NT2/D1 (cell line): ENCODE data around the gene AP1G2.
"Not testable (repeated sequence)": the region's sequence is repeated elsewhere in the genome, so short reads cannot be mapped to it uniquely, and the experiment has no call there.

Experiments
- DNase-seq: peaks from one replicate; pipeline ENCODE4 v3.0.0-alpha.2; 2011; ENCODE audit warnings: low read depth, low spot score
- H3K27me3 ChIP-seq: 2 replicates; pipeline ENCODE4 v1.6.0; 2011; ENCODE audit warnings: mild to moderate bottlenecking; ENCODE audit not compliant: insufficient read length, insufficient read depth
- H3K36me3 ChIP-seq: 2 replicates; pipeline ENCODE4 v1.6.1; 2011; ENCODE audit warnings: mild to moderate bottlenecking, low read length, mixed read lengths; ENCODE audit not compliant: insufficient read depth, insufficient read length
- H3K4me1 ChIP-seq: 2 replicates; pipeline ENCODE4 v1.5.1; 2011; ENCODE audit not compliant: insufficient read depth, insufficient read length
- H3K4me3 ChIP-seq: 2 replicates; pipeline ENCODE4 v1.5.1; 2011; ENCODE audit warnings: low read depth; ENCODE audit not compliant: insufficient read length
- H3K9ac ChIP-seq: 2 replicates; pipeline ENCODE4 v1.6.0; 2011; ENCODE audit warnings: low read depth; ENCODE audit not compliant: insufficient read length
- H3K9me3 ChIP-seq: 2 replicates; pipeline ENCODE4 v1.5.1; 2011; ENCODE audit warnings: mild to moderate bottlenecking, low read length; ENCODE audit not compliant: insufficient read depth
- SUZ12 ChIP-seq: IDR thresholded peaks from 2 replicates; pipeline ENCODE4 v1.6.1; 2011; ENCODE audit not compliant: insufficient read length, insufficient read depth; ENCODE audit errors: extremely low read depth
- YY1 ChIP-seq: IDR thresholded peaks from 2 replicates; pipeline ENCODE4 v1.6.1; 2011; ENCODE audit not compliant: insufficient read length, insufficient read depth
- ZNF274 ChIP-seq: IDR thresholded peaks from 2 replicates; pipeline ENCODE4 v1.6.1; 2011; ENCODE audit warnings: mild to moderate bottlenecking, low read depth, low read length

The AP1G2 gene

GRCh38 chr14:23610815-23611289 lies 43.3 kb upstream of the AP1G2 start:
- H3K4me1 ChIP-seq = no peaks in the 10 kb centered on the region
- peaks cover 8% of the 10 kb centered on the region; the same call in 1 of the 2 replicates for H3K9me3 ChIP-seq
- TF ChIP-seq YY1 (no peak), SUZ12 (no peak), ZNF274 (no peak)
- no peak for DNase-seq
- no peak overlapping the region for H3K4me3 ChIP-seq
- no peaks in the 10 kb centered on the region for H3K36me3 ChIP-seq
- no peak overlapping the region for H3K9ac ChIP-seq
- no peaks in the 10 kb centered on the region for H3K27me3 ChIP-seq

GRCh38 chr14:23610090-23610814 lies 42.7 kb upstream of the AP1G2 start:
- TF ChIP-seq ZNF274 (no peak), YY1 (no peak), SUZ12 (no peak)

DNA sequence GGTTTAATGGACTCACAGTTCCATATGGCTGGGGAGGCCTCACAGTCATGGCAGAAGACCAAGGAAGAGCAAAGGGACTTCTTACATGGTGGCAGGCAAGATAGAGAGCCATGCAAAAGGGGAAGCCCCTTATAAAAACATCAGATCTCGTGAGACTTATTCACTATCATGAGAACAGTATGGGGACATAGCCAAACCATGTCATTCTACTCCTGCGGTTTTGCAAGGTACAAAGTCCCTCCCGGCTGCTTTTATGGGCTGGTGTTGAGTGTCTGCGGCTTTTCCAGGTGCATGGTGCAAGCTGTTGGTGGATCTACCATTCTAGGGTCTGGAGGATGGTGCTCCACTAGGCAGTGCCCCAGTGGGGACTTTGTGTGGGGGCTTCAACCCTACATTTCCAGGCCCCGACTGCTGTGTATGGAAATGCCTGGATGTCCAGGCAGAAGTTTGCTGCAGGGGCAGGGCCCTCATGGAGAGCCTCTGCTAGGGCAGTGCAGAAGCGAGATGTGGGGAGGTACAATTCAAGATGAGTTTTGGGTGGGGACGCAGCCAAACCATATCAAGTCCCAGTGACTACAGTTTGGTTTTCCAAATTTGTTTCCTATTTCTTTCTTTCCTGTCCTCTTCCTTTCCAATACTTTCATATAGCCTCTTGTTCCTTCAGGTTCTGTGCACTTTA lies 42.0 kb upstream of the AP1G2 start:
- H3K36me3 ChIP-seq, H3K4me1 ChIP-seq, DNase-seq, H3K9ac ChIP-seq, H3K27me3 ChIP-seq, H3K4me3 ChIP-seq, H3K9me3 ChIP-seq: not testable (repeated sequence)

More at GRCh38 chr14:23610090-23610814, 42.7 kb upstream of the AP1G2 start:
- Histone ChIP-seq H3K36me3 (no peaks in the 10 kb centered on the region), H3K9me3 (peaks cover 8% of the 10 kb centered on the region; the same call in 1 of the 2 replicates), H3K9ac (no peak overlapping the region), H3K27me3 (no peaks in the 10 kb centered on the region), H3K4me3 (no peak overlapping the region), H3K4me1 (no peaks in the 10 kb centered on the region)
- DNase-seq = no peak

GRCh38 chr14:23609001-23609400 lies 41.4 kb upstream of the AP1G2 start:
- no peak overlapping the region for H3K4me3 ChIP-seq
- no peak overlapping the region for H3K9ac ChIP-seq
- H3K27me3 ChIP-seq = no peaks in the 10 kb centered on the region
- H3K36me3 ChIP-seq = no peaks in the 10 kb centered on the region
- TF ChIP-seq SUZ12 = no peak
- peaks cover 8% of the 10 kb centered on the region; the same call in 1 of the 2 replicates for H3K9me3 ChIP-seq
- H3K4me1 ChIP-seq = no peaks in the 10 kb centered on the region
- DNase-seq = no peak

- Histone ChIP-seq H3K36me3 (no peaks in the 10 kb centered on the region), H3K4me1 (no peaks in the 10 kb centered on the region), H3K9ac (no peak overlapping the region), H3K9me3 (peaks cover 8% of the 10 kb centered on the region; the same call in 1 of the 2 replicates), H3K4me3 (no peak overlapping the region), H3K27me3 (no peaks in the 10 kb centered on the region)
- no peak for DNase-seq
- TF ChIP-seq SUZ12 = no peak
- no peak for TF ChIP-seq ZNF274
- TF ChIP-seq YY1 = no peak
These were observed 40.9 kb upstream of the AP1G2 start for GRCh38 chr14:23608454-23608853.

- H3K4me3 ChIP-seq = no peak overlapping the region
- peaks cover 8% of the 10 kb centered on the region; the same call in 1 of the 2 replicates for H3K9me3 ChIP-seq
- H3K36me3 ChIP-seq = no peaks in the 10 kb centered on the region
- H3K9ac ChIP-seq = no peak overlapping the region
- no peaks in the 10 kb centered on the region for H3K4me1 ChIP-seq
- H3K27me3 ChIP-seq = no peaks in the 10 kb centered on the region
- no peak for DNase-seq
- TF ChIP-seq ZNF274 (no peak), YY1 (no peak), SUZ12 (no peak)
These were observed 38.5 kb upstream of the AP1G2 start for GRCh38 chr14:23605931-23606585.

GRCh38 chr14:23604675-23605170 lies 37.1 kb upstream of the AP1G2 start:
- Histone ChIP-seq H3K27me3 (no peaks in the 10 kb centered on the region), H3K9me3 (no peaks in the 10 kb centered on the region), H3K9ac (no peak overlapping the region), H3K36me3 (no peaks in the 10 kb centered on the region), H3K4me1 (no peaks in the 10 kb centered on the region), H3K4me3 (no peak overlapping the region)
- TF ChIP-seq ZNF274 (no peak), YY1 (no peak), SUZ12 (no peak)
- no peak for DNase-seq
